ENCODE measurements around the gene FAM184A.

GRCh38 chr6:119052987-119053386 lies 25.5 kb downstream of the FAM184A start:
- TF ChIP-seq CTCF (IDR thresholded peaks at IDR 0.05) (no peak), REST (IDR thresholded peaks at IDR 0.05; ENCODE audit: insufficient read depth in 1 of 2, low read depth in 2 of 2, low read length in 1 of 2) (no peak), SIN3A (IDR thresholded peaks at IDR 0.05; ENCODE audit: borderline replicate concordance, insufficient read depth, low read depth, low read length) (no peak), POLR2AphosphoS5 (IDR thresholded peaks at IDR 0.05; ENCODE audit: low read depth, low read length) (no peak)
